Nephron (organoid): ENCODE results near the gene TRMT61A.
A peak's percentile ranks its signal among the peaks of the same experiment; 100 is the strongest.

Experiments
- H3K27ac Mint-ChIP-seq, 3 experiments: 2 replicates each; pipeline ENCODE4 v1.8.0; 2020; ENCODE audit warnings: mixed read lengths in 3 of 3, mild to moderate bottlenecking in 2 of 3, moderate library complexity in 1 of 3
- H3K27me3 Mint-ChIP-seq: 2 replicates; pipeline ENCODE4 v1.8.0; 2021; ENCODE audit warnings: low read depth, mild to moderate bottlenecking, moderate library complexity, mixed read lengths
- H3K36me3 Mint-ChIP-seq: 2 replicates; pipeline ENCODE4 v1.8.0; 2020; ENCODE audit warnings: low read depth, mixed read lengths
- H3K4me1 Mint-ChIP-seq: 2 replicates; pipeline ENCODE4 v1.8.0; 2020; ENCODE audit warnings: mixed read lengths
- H3K4me3 Mint-ChIP-seq, 3 experiments: 2 replicates each; pipeline ENCODE4 v1.8.0; 2020; ENCODE audit warnings: mild to moderate bottlenecking in 3 of 3, mixed read lengths in 3 of 3, moderate library complexity in 2 of 3
- H3K9me3 Mint-ChIP-seq: 2 replicates; pipeline ENCODE4 v1.8.0; 2020; ENCODE audit warnings: mixed read lengths
- TF ChIP-seq, protein P1 (sequence below), 3 experiments: fragments of 200-600 bp; sonication (generic); IDR thresholded peaks; one replicate each; pipeline ENCODE4 v1.5.0; 2021; ENCODE audit warnings: antibody characterized with exemption in 3 of 3; ENCODE audit not compliant: unreplicated experiment in 3 of 3

Gene TRMT61A

DNA sequence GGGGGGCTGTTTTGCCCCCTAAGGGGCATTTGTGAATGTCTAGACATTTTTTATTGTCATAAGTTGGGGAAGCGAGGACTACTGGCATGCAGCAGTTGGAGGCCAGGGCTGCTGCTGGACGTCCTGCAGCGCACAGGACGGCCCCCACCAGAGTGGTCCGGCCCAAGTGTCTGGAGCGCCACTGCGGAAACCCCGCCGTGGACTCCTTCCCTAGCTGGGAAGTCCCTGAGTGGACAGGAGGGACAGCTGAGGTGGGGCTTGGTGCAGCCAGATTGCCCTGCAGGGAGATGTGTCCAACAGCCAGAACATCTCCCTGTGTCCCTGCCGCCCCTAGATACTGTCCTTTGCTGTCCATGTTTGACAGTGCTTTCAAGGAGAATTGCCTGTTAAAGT is 11.8 kb upstream of the TRMT61A start:
- H3K4me1 Mint-ChIP-seq, result peaks cover 48% of the 10 kb centered on the region
- peak overlapping the region in 2 of 3 experiments; percentile 15 to 51 for H3K4me3 Mint-ChIP-seq
- peaks cover 10% of the 10 kb centered on the region for H3K27me3 Mint-ChIP-seq
- H3K9me3 Mint-ChIP-seq, result no peaks in the 10 kb centered on the region
- H3K36me3 Mint-ChIP-seq, result peaks cover 15% of the 10 kb centered on the region
- peak overlapping the region; percentile 56 to 86 (median 70) for H3K27ac Mint-ChIP-seq
- TF ChIP-seq, protein P1, sequence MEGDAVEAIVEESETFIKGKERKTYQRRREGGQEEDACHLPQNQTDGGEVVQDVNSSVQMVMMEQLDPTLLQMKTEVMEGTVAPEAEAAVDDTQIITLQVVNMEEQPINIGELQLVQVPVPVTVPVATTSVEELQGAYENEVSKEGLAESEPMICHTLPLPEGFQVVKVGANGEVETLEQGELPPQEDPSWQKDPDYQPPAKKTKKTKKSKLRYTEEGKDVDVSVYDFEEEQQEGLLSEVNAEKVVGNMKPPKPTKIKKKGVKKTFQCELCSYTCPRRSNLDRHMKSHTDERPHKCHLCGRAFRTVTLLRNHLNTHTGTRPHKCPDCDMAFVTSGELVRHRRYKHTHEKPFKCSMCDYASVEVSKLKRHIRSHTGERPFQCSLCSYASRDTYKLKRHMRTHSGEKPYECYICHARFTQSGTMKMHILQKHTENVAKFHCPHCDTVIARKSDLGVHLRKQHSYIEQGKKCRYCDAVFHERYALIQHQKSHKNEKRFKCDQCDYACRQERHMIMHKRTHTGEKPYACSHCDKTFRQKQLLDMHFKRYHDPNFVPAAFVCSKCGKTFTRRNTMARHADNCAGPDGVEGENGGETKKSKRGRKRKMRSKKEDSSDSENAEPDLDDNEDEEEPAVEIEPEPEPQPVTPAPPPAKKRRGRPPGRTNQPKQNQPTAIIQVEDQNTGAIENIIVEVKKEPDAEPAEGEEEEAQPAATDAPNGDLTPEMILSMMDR (IDR thresholded peaks at IDR 0.05; ENCODE audit: unreplicated experiment in 3 of 3), result no peak

DNA sequence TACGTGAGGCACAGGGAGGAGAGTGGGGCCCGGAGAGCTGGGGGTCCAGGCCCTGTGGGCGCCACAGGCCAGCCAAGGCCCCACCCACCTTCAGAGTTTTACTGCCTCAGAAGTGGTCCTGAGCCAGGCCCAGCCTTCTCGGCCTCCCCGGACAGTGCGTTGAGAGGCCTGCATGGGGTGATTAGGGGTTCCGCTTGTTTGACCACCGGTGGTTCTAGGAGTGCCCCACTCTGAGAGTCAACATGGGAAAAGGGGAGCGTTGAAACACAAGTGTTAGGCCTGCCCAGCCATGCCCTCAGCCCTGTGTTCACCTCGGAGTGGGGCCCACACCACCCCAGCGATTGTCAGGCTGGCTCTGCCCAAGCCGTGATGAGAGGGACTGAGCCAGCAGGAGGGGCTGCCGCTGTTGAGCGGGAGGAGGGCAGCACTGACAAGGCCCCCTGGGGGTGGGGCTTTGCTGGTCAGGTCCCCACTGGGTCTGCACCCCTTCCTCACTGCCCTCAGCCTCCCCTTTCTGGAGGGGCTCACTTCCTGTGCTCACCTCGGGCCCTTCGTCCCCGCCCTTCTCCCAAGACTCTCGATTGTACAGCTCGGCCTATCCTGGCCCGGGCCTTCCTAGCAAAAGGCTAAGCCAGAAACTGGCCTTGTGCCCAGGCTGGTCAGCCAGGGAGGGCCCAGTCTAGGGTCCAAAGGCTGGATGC is 11.1 kb upstream of the TRMT61A start:
- H3K36me3 Mint-ChIP-seq, result peaks cover 11% of the 10 kb centered on the region
- peak overlapping the region; percentile 4 to 51 (median 32) for H3K4me3 Mint-ChIP-seq
- peaks cover 10% of the 10 kb centered on the region for H3K27me3 Mint-ChIP-seq
- H3K27ac Mint-ChIP-seq, result peak overlapping the region; percentile 56 to 86 (median 70)
- TF ChIP-seq, protein P1 (IDR thresholded peaks at IDR 0.05; ENCODE audit: unreplicated experiment in 3 of 3), result no peak
- no peaks in the 10 kb centered on the region for H3K9me3 Mint-ChIP-seq
- H3K4me1 Mint-ChIP-seq, result peaks cover 44% of the 10 kb centered on the region

DNA sequence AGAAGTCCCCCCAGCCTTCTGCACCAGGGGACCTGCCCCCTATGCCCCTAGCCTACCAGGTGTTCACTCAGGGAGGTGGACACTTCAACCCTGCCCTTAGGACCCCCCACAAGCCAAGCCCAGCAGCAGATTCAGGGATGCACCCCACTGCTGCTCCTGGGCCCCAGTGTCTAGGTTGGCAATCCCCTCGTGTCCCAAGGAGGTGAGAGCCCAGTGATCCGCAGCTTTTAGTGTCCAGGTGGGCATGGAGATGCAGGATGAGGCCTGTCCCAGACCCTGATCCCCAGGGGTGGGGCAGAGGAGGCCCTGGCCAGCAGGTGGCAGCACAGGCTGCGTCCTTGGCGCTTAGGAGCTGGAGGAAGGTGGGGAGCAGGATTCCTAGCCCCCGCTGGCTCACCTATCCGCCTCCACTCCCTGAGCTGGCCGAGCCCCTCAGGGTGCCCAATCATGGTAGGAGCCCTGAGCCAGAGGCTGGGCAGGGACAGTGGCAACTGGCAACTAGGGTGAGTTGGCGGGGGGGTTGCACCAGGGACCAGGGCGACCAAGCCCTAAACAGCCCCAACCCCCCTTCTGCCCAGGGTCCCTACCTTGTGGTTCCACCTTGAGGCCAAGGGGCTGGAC is 10.5 kb upstream of the TRMT61A start:
- TF ChIP-seq, protein P1 (IDR thresholded peaks at IDR 0.05; ENCODE audit: unreplicated experiment in 3 of 3), result peak; percentile 80 to 83 (median 81)
- Mint-ChIP-seq H3K4me3 (peak overlapping the region; percentile 64 to 91 (median 66)), H3K27me3 (peaks cover 14% of the 10 kb centered on the region), H3K36me3 (peaks cover 8% of the 10 kb centered on the region), H3K27ac (peak overlapping the region; percentile 70 to 75 (median 74)), H3K4me1 (peaks cover 40% of the 10 kb centered on the region), H3K9me3 (no peaks in the 10 kb centered on the region)

DNA sequence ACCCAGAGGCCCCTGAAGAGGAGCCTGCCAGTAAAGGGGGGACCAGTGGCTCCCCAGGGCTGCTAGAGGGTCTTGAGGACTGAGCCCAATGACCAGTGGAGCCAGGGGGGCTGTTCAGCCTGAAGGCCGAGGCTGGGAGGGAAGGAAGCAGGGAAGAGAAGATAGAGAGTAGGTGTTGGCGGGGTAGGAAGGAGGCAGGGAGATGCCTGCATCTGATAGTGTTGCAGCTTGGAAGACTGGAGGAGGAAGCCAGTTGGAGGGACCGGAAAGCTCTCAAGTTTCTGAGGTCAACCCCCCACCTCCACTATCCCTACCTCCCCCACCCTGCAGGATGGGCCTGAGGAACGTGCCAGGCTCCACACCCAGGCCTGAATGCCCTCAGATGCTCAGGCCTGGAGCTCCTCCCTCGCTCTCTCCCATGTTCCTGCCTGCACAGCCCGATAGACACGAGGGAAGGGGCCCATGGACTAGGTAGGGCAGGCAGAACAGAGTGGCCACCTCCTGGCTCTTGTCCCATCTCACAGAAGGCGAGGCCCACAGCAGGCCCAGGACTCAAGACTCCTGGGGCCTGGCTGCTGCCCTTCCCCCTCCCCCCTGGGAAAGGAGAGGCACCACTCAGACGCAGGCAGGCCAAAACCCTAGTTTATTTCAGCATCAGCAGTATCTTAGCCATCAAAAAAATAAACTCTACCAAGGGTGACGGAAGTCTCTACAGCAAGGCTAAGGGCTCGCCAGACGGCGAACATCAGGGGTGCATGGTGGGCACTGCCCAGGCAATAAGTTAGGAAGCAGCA is 9.8 kb upstream of the TRMT61A start:
- H3K4me3 Mint-ChIP-seq, result peak overlapping the region; percentile 66 to 91 (median 87)
- H3K27me3 Mint-ChIP-seq, result peaks cover 21% of the 10 kb centered on the region
- no peaks in the 10 kb centered on the region for H3K9me3 Mint-ChIP-seq
- peak overlapping the region; percentile 70 to 92 (median 75) for H3K27ac Mint-ChIP-seq
- H3K4me1 Mint-ChIP-seq, result peaks cover 47% of the 10 kb centered on the region
- peaks cover 8% of the 10 kb centered on the region for H3K36me3 Mint-ChIP-seq
- TF ChIP-seq, protein P1 (IDR thresholded peaks at IDR 0.05; ENCODE audit: unreplicated experiment in 3 of 3), result no peak

DNA sequence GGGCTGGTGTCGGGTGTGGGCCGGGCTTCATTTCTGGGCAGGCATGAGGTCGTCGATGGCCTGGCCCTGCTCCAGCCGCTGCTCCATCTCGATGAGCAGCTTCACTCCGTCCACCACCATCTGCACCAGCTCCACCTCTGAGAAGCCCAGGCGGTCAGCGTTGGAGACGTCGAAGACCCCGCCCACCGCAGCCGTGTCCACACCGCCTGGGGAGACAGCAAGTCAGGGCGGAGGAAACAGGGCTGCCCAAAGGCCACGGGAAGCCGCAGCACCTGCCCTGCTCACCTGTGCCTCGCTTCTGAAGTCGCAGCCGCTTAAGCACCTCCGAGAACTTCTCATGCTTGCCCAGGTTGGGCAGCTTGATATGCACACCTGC is 9.2 kb upstream of the TRMT61A start:
- Mint-ChIP-seq H3K4me1 (peaks cover 53% of the 10 kb centered on the region), H3K27me3 (peaks cover 26% of the 10 kb centered on the region), H3K4me3 (peak overlapping the region; percentile 73 to 91 (median 87)), H3K9me3 (no peaks in the 10 kb centered on the region), H3K36me3 (peaks cover 8% of the 10 kb centered on the region), H3K27ac (peak overlapping the region in 2 of 3 experiments; percentile 70 to 92)
- TF ChIP-seq, protein P1 (IDR thresholded peaks at IDR 0.05; ENCODE audit: unreplicated experiment in 3 of 3), result no peak
